Glutamatergic neuron (in vitro differentiated cells): Measurements from ENCODE around the gene PKP4. TPM values are rescaled to one million over a fixed set of nuclear protein-coding genes. Genes with fewer than 3 reads are reported as not detected.
"Not testable (repeated sequence)": the region's sequence is repeated elsewhere in the genome, so short reads cannot be mapped to it uniquely, and the experiment has no call there.

ENCODE experiments used
- DNase-seq: peaks from one replicate; pipeline ENCODE4 v3.0.0; 2022
- H3K27ac Mint-ChIP-seq: one replicate; pipeline ENCODE4 v1.8.0; 2020; ENCODE audit warnings: mild to moderate bottlenecking, mixed read lengths, inconsistent platforms; ENCODE audit not compliant: unreplicated experiment
- H3K27me3 Mint-ChIP-seq: one replicate; pipeline ENCODE4 v1.8.0; 2020; ENCODE audit warnings: mild to moderate bottlenecking, moderate library complexity, mixed read lengths, inconsistent platforms; ENCODE audit not compliant: unreplicated experiment
- H3K36me3 Mint-ChIP-seq: one replicate; pipeline ENCODE4 v1.8.0; 2020; ENCODE audit warnings: mild to moderate bottlenecking, mixed read lengths, inconsistent platforms; ENCODE audit not compliant: unreplicated experiment
- H3K4me1 Mint-ChIP-seq: one replicate; pipeline ENCODE4 v1.8.0; 2020; ENCODE audit warnings: mild to moderate bottlenecking, low read depth, mixed read lengths, inconsistent platforms; ENCODE audit not compliant: unreplicated experiment
- H3K4me3 Mint-ChIP-seq: one replicate; pipeline ENCODE4 v1.8.0; 2020; ENCODE audit warnings: mild to moderate bottlenecking, mixed read lengths, inconsistent platforms; ENCODE audit not compliant: unreplicated experiment
- H3K9me3 Mint-ChIP-seq: one replicate; pipeline ENCODE4 v1.8.0; 2020; ENCODE audit warnings: mild to moderate bottlenecking, moderate library complexity, mixed read lengths, inconsistent platforms; ENCODE audit not compliant: unreplicated experiment
- CTCF ChIP-seq: fragments of 200-600 bp; sonication (generic); IDR thresholded peaks from one replicate; pipeline ENCODE4 v1.5.0; 2021; ENCODE audit not compliant: partially characterized antibody, unreplicated experiment
- total RNA-seq: library from RNA; stranded (reverse); fragmentation: NEBNext Ultra II Directional; extraction: Animal tissue kit (Norgen Biotek cat#: 25700); gene quantifications from one replicate; pipeline ENCODE4 v1.2.1, GENCODE V29; 2021; ENCODE audit not compliant: unreplicated experiment

PKP4 gene
- total RNA-seq, 1 donor from 2014 or later, result 25.0 TPM

- H3K4me1 Mint-ChIP-seq, result peaks cover 6% of the 10 kb centered on the region
- H3K27ac Mint-ChIP-seq, result no peak overlapping the region
- peaks cover 9% of the 10 kb centered on the region for H3K36me3 Mint-ChIP-seq
- H3K9me3 Mint-ChIP-seq, result peaks cover 4% of the 10 kb centered on the region
- no peak overlapping the region for H3K4me3 Mint-ChIP-seq
- DNase-seq, result no peak
- no peak for TF ChIP-seq CTCF
- H3K27me3 Mint-ChIP-seq, result peaks cover 3% of the 10 kb centered on the region
Observed at GRCh38 chr2:158412206-158412605, 44.5 kb upstream of the PKP4 start.

- no peak overlapping the region for H3K4me3 Mint-ChIP-seq
- peaks cover 2% of the 10 kb centered on the region for H3K27me3 Mint-ChIP-seq
- no peak overlapping the region for H3K27ac Mint-ChIP-seq
- peaks cover 2% of the 10 kb centered on the region for H3K4me1 Mint-ChIP-seq
- no peak for DNase-seq
- peaks cover 9% of the 10 kb centered on the region for H3K36me3 Mint-ChIP-seq
- peaks cover 3% of the 10 kb centered on the region for H3K9me3 Mint-ChIP-seq
- TF ChIP-seq CTCF, result no peak
Observed at GRCh38 chr2:158413581-158413980, 43.2 kb upstream of the PKP4 start.

GRCh38 chr2:158414538-158414937, 42.2 kb upstream of the PKP4 start:
- H3K36me3 Mint-ChIP-seq, result peaks cover 9% of the 10 kb centered on the region

GRCh38 chr2:158432117-158432516, 24.6 kb upstream of the PKP4 start:
- Mint-ChIP-seq H3K27me3 (no peaks in the 10 kb centered on the region), H3K36me3 (peaks cover 7% of the 10 kb centered on the region), H3K4me1 (no peaks in the 10 kb centered on the region), H3K9me3 (peaks cover 2% of the 10 kb centered on the region), H3K4me3 (no peak overlapping the region), H3K27ac (no peak overlapping the region)
- DNase-seq, result no peak
- TF ChIP-seq CTCF, result no peak

More at GRCh38 chr2:158414538-158414937, 42.2 kb upstream of the PKP4 start:
- TF ChIP-seq CTCF, result no peak
- Mint-ChIP-seq H3K4me3 (no peak overlapping the region), H3K27me3 (peaks cover 2% of the 10 kb centered on the region), H3K9me3 (peaks cover 3% of the 10 kb centered on the region), H3K27ac (no peak overlapping the region), H3K4me1 (peaks cover 2% of the 10 kb centered on the region)
- no peak for DNase-seq

- H3K4me1 Mint-ChIP-seq, DNase-seq, H3K36me3 Mint-ChIP-seq, H3K27ac Mint-ChIP-seq, H3K27me3 Mint-ChIP-seq, H3K9me3 Mint-ChIP-seq, H3K4me3 Mint-ChIP-seq: not testable (repeated sequence)
Observed at GRCh38 chr2:158433716-158434115, 23.0 kb upstream of the PKP4 start.

- not testable (repeated sequence) for H3K4me3 Mint-ChIP-seq, H3K9me3 Mint-ChIP-seq, H3K4me1 Mint-ChIP-seq, H3K36me3 Mint-ChIP-seq, DNase-seq, H3K27me3 Mint-ChIP-seq, H3K27ac Mint-ChIP-seq
Observed at GRCh38 chr2:158439062-158439461, 17.7 kb upstream of the PKP4 start.
